Measurements from ENCODE around the gene SPATA24.
"Not testable (repeated sequence)": the region's sequence is repeated elsewhere in the genome, so short reads cannot be mapped to it uniquely, and the experiment has no call there.

The SPATA24 gene

GRCh38 chr5:139376364-139376763 is 27.5 kb downstream of the SPATA24 start:
- FAIRE-seq = no peak

GRCh38 chr5:139374909-139375308 is 29.0 kb downstream of the SPATA24 start:
- FAIRE-seq (no peak), DNase-seq (ENCODE audit: insufficient read length, low spot score) (no peak)
- TF ChIP-seq POLR2A (IDR thresholded peaks at IDR 0.05; ENCODE audit: low read depth, low read length) = no peak

More at GRCh38 chr5:139376364-139376763, 27.5 kb downstream of the SPATA24 start:
- TF ChIP-seq POLR2A (IDR thresholded peaks at IDR 0.05; ENCODE audit: low read depth, low read length) = no peak
- no peak for DNase-seq (ENCODE audit: insufficient read length, low spot score)

GRCh38 chr5:139371482-139372435 is 32.1 kb downstream of the SPATA24 start:
- FAIRE-seq (no peak), DNase-seq (ENCODE audit: insufficient read length, low spot score) (no peak)
- TF ChIP-seq POLR2A (IDR thresholded peaks at IDR 0.05; ENCODE audit: low read depth, low read length) = no peak

GRCh38 chr5:139369181-139369580 is 34.7 kb downstream of the SPATA24 start:
- TF ChIP-seq POLR2A (IDR thresholded peaks at IDR 0.05; ENCODE audit: low read depth, low read length) = no peak
- FAIRE-seq = no peak
- no peak for DNase-seq (ENCODE audit: insufficient read length, low spot score)

- no peak for TF ChIP-seq POLR2A (IDR thresholded peaks at IDR 0.05; ENCODE audit: low read depth, low read length)
- FAIRE-seq (no peak), DNase-seq (ENCODE audit: insufficient read length, low spot score) (no peak)
These were observed 35.3 kb downstream of the SPATA24 start for GRCh38 chr5:139368613-139369012.

- FAIRE-seq (no peak), DNase-seq (ENCODE audit: insufficient read length, low spot score) (no peak)
- TF ChIP-seq POLR2A (IDR thresholded peaks at IDR 0.05; ENCODE audit: low read depth, low read length) = no peak
These were observed 39.4 kb downstream of the SPATA24 start for GRCh38 chr5:139364466-139364865.

- DNase-seq (ENCODE audit: insufficient read length, low spot score) (no peak), FAIRE-seq (no peak)
- no peak for TF ChIP-seq POLR2A (IDR thresholded peaks at IDR 0.05; ENCODE audit: low read depth, low read length)
These were observed 40.0 kb downstream of the SPATA24 start for GRCh38 chr5:139363937-139364336.

GRCh38 chr5:139361835-139362429 is 42.0 kb downstream of the SPATA24 start:
- TF ChIP-seq POLR2A (IDR thresholded peaks at IDR 0.05; ENCODE audit: low read depth, low read length) = no peak
- DNase-seq (ENCODE audit: insufficient read length, low spot score) (no peak), FAIRE-seq (no peak)

GRCh38 chr5:139360384-139360783 is 43.5 kb downstream of the SPATA24 start:
- DNase-seq (ENCODE audit: insufficient read length, low spot score) (no peak), FAIRE-seq (no peak)
- TF ChIP-seq POLR2A (IDR thresholded peaks at IDR 0.05; ENCODE audit: low read depth, low read length) = no peak

- no peak for FAIRE-seq
- DNase-seq (ENCODE audit: insufficient read length, low spot score) = no peak
- no peak for TF ChIP-seq POLR2A (IDR thresholded peaks at IDR 0.05; ENCODE audit: low read depth, low read length)
These were observed 45.8 kb downstream of the SPATA24 start for GRCh38 chr5:139358064-139358463.

- not testable (repeated sequence) for DNase-seq (ENCODE audit: insufficient read length, low spot score); FAIRE-seq
These were observed 48.0 kb downstream of the SPATA24 start for GRCh38 chr5:139355900-139356299.

GRCh38 chr5:139354186-139354585 is 49.7 kb downstream of the SPATA24 start:
- DNase-seq (ENCODE audit: insufficient read length, low spot score) = no peak
- FAIRE-seq = no peak
- TF ChIP-seq POLR2A (IDR thresholded peaks at IDR 0.05; ENCODE audit: low read depth, low read length) = no peak

GRCh38 chr5:139347863-139348262 is 56.0 kb downstream of the SPATA24 start:
- FAIRE-seq; DNase-seq (ENCODE audit: insufficient read length, low spot score): not testable (repeated sequence)

Data from H54 (cell line).